HG03196 (cell line): ENCODE results near the gene RNASE11.
"Not testable (repeated sequence)": the region's sequence is repeated elsewhere in the genome, so short reads cannot be mapped to it uniquely, and the experiment has no call there.

ENCODE experiments used
- ATAC-seq: cut with Tn5 transposase; IDR thresholded peaks from one replicate; pipeline ENCODE4 v1.9.1; 2021; ENCODE audit not compliant: unreplicated experiment

RNASE11 gene

DNA sequence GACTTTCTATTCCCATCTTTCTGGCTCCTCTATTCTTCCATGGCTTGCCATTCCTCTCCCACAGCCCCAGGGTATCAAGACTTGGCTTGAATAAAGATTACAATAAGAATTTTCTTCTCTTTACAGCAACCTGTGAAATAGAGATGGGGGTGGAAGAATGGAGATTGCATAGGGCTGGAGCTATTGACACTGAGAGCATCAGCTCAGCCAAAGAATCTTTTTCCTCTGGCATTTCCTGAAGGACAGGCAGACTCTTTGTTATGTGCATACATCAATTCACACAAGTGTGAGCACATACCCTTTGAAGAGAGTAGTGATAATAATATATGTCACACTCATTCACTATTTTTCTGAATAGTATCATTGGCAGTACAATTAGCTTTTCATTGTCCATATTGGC is 4.7 kb downstream of the RNASE11 start:
- ATAC-seq = no peak

DNA sequence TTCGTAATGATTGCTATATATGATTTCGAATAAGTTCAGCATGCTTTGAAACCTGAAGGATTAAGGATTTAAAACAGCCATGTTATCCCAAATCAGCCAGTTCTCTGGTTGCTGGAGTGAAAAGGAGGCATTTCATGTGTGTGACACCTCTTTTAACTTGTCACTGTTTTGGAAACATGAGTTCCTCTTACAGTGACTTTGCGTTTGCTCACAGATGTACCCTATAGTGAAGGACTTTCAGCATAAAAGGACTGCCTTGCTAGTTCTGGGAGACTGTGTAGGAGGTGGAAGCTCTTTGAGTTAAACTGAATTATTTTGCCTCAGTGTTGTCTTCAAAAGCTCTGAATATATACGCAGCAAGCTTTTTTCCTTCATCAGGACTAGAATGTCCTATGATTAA is 7.6 kb downstream of the RNASE11 start:
- ATAC-seq = no peak

DNA sequence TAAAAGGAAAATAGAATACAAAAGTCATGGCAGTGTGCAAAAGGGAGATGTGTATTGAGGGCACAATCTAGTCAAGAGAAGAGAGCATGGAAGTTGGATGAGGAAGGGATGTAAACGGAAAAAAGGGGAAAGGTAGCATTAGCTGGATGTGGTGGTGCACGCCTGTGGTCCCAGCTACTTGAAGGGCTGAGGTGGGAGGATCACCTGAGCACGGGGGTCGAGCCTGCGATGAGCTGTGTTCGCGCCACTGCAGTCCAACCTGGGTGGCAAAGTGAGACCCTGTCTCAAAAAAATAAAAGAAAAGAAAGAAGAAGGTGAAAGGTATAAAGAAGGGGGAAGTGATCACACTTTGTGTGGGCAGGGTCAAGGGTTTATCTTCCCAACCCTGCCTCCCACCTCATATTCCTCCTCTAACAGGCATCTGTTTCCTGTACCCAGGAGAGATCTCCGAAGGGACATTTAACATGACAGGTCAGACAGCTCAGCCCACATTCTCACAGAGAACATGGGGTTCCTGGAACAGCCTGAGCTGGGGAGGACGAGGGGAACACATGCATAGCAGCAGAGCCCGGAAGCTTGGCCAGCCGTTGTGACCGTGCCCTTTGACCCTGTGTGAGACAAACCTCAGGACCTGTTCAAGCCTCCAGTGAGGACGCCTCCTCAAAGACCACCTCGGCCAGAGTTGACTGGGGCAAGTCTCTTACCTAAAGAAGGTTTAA is 8.9 kb downstream of the RNASE11 start:
- ATAC-seq = no peak

- ATAC-seq = no peak
Measured at GRCh38 chr14:20578325-20578724, 9.5 kb downstream of the RNASE11 start.

DNA sequence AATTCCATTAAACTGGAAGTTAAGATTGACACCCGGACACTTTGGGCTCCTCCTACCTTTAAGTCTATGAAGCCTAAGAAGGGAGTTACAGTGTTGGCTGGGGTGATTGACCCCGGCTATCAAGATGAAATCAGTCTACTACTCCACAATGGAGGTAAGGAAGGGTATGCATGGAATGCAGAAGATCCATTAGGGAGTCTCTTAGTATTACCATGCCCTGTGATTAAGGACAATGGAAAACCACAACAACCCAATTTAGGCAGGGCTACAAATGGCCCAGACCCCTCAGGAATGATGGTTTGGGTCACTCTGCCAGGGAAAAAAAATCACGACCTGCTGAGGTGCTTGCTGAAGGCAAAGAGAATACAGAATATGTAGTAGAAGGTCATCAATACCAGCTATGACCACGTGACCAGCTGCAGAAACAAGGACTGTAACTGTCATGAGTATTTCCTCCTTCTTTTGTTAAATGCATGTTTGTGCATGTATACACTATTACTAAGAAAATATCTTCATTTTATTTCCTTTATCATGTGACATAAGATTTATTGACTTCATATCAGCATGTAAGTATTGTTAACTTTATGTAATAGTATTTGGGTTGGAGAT is 15.3 kb downstream of the RNASE11 start:
- ATAC-seq = not testable (repeated sequence)

GRCh38 chr14:20570720-20571119 is 17.1 kb downstream of the RNASE11 start:
- ATAC-seq = not testable (repeated sequence)

GRCh38 chr14:20569865-20570264 is 17.9 kb downstream of the RNASE11 start:
- ATAC-seq = not testable (repeated sequence)

GRCh38 chr14:20569066-20569465 is 18.7 kb downstream of the RNASE11 start:
- no peak for ATAC-seq

GRCh38 chr14:20568393-20568792 is 19.4 kb downstream of the RNASE11 start:
- ATAC-seq = no peak

- not testable (repeated sequence) for ATAC-seq
Measured at GRCh38 chr14:20567199-20567598, 20.6 kb downstream of the RNASE11 start.

DNA sequence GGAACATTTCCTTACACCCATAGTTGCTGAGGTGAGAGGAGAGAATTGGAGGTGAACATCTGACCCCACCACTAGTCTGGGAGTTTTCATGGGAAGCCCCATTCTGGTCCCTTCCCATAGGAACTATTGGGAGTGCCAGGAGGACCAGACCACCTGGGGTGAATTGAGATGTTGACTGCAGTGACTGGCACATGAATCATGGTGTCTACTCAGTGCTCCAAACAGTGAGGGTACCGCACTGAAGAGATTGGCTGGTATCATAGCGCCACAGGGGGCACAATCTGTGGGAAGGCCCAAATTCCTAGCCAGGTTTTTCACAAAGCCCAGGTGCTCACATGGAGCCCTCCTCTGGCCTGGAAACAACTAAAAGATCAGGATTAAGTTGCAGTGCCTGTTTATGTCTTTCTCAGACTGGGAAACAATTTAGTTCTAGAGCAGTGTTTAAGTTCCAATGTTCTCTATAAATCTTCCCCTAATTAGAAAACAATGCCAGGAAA is 23.3 kb downstream of the RNASE11 start:
- no peak for ATAC-seq

DNA sequence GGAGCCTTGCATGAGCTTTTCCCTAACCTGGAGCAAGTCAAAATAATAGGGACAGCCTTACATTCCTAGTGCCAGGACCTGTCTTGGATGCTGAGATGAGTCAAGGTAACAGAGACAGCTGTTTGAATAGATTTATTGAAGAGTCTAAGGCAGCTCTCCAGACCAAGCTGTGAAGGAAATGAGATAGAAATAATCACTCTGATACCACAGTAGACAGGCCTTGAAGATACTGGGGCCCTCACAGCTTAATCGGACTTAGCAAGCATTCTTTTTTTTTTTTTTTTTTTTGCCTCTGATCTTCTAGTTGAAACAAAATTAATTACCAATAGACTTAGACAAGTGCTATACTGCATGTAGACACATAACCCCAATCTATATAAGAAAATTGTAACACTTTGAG is 23.8 kb downstream of the RNASE11 start:
- ATAC-seq = no peak

- ATAC-seq = no peak
Measured at GRCh38 chr14:20560961-20561360, 26.8 kb downstream of the RNASE11 start, which contains the start of gene RNASE9. Gene RNASE9, minus strand, starts transcription at chr14:20561047.

- ATAC-seq = no peak
Measured at GRCh38 chr14:20559461-20559904, 28.3 kb downstream of the RNASE11 start.

- ATAC-seq = no peak
Measured at GRCh38 chr14:20557212-20557542, 30.6 kb downstream of the RNASE11 start.

- no peak for ATAC-seq
Measured at GRCh38 chr14:20556500-20557211, 31.1 kb downstream of the RNASE11 start.

DNA sequence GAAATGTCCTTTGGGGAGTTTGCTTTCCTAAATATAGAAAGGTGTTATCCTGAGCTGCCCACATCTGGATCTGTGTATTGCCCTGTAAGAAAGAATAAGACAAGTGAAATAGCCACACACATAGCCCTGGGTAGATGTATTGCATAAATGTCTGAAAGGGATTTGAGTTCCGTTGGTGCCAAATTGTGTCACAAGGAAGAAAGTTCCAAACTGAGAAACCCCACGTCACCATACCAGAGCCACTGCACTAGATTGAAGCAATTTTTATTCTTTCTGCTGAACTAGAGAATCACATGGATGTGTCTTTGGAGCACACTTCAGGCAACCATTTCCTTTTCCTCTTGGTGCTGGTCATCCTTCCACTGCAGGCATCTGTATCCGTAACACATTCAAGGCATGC is 32.0 kb downstream of the RNASE11 start:
- ATAC-seq = no peak

GRCh38 chr14:20553024-20553423 is 34.8 kb downstream of the RNASE11 start:
- no peak for ATAC-seq

GRCh38 chr14:20551606-20552005 is 36.2 kb downstream of the RNASE11 start:
- no peak for ATAC-seq

DNA sequence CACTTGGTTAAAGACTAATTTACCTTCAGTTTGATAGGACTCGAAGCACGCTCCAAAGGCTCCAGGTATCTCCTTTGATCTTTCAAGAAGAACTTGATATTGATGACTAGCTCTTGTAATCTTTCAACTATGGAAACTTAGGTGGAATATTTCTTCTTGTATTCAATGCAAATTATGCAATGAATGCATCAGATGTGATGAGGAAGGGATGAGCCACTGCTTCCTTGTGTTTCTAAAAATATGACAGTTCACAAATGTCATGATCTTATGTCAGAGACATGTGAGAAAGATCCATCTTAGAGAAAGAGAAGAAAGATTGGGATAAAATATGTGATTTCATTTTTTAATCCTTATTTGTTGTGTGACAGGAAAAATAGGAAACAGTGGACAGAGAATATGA is 36.9 kb downstream of the RNASE11 start:
- ATAC-seq = no peak

- ATAC-seq = no peak
Measured at GRCh38 chr14:20548414-20549158, 39.2 kb downstream of the RNASE11 start.
